ENCODE measurements around the gene NNMT. TPM values are rescaled to one million over a fixed set of nuclear protein-coding genes. Genes with fewer than 3 reads are reported as not detected.
A peak's percentile ranks its signal among the peaks of the same experiment; 100 is the strongest.

Gene NNMT
- total and polyA plus RNA-seq, 2 donors (not counting 3 experiments of a cell fraction or from before 2014, with no cell fraction given), result 330 to 454 TPM

GRCh38 chr11:114282488-114282887 lies 13.7 kb upstream of the NNMT start:
- no TSS peak for BruUV-seq (replicated peaks)
- Histone ChIP-seq H3K9me3 (replicated peaks; ENCODE audit: control insufficient read depth, insufficient read depth, low read length) (no peaks in the 10 kb centered on the region), H3K27me3 (ENCODE audit: control insufficient read depth in 2 of 2, insufficient read depth in 2 of 2, low read length in 2 of 2) (peaks cover 0 to 1% of the 10 kb centered on the region in 2 experiments), H3K4me2 (ENCODE audit: insufficient read depth, low read length) (no peak overlapping the region), H3K4me1 (ENCODE audit: control insufficient read depth, extremely low read depth, insufficient read depth, low read length) (peaks cover 30% of the 10 kb centered on the region), H3K4me3 (replicated peaks in 1 of 3; ENCODE audit: insufficient read depth in 1 of 3, low read depth in 1 of 3, low read length in 3 of 3) (no peak overlapping the region), H3K36me3 (ENCODE audit: control insufficient read depth in 2 of 2, extremely low read depth in 1 of 2, insufficient read depth in 2 of 2, low read length in 2 of 2) (no peaks in the 10 kb centered on the region), H4K20me1 (replicated peaks; ENCODE audit: control insufficient read depth, extremely low read depth, insufficient read depth, low read length) (no peaks in the 10 kb centered on the region), H3K79me2 (ENCODE audit: control insufficient read depth, insufficient read depth, low read length) (no peaks in the 10 kb centered on the region), H3K27ac (ENCODE audit: insufficient read depth, low read depth, low read length) (no peak overlapping the region), H3K9ac (replicated peaks; ENCODE audit: extremely low read depth, insufficient read depth, low read length) (no peak overlapping the region), H3K9me1 (replicated peaks; ENCODE audit: control insufficient read depth, extremely low read depth, insufficient read depth, low read length) (no peaks in the 10 kb centered on the region), H2AFZ (ENCODE audit: low read depth, low read length) (no peak overlapping the region)
- DNase-seq (ENCODE audit: low read depth, low spot score), result no peak
- POLR2A ChIA-PET, result interaction anchor here (1.4 kb wide), 1 partner anchor 8 kb away, joined by 3 read pairs; no protein-coding TSS in a partner anchor
- FAIRE-seq, result no peak
- CTCF ChIA-PET, result interaction anchor here (1.2 to 2.3 kb wide), 3 partner anchors 8 to 62 kb away, joined by 3 to 27 read pairs (median 5); no protein-coding TSS in a partner anchor
- dilution Hi-C loops (cut with MboI; ENCODE audit: extremely low pct_ligation_motif_present, low sequenced_read_pairs), result no loop called here
- intact Hi-C loops (cut with micrococcal nuclease), result loop anchor here (5.0 to 10.0 kb wide), 3 partner anchors 282 to 1222 kb away; partner anchors contain the start of gene CADM1
- TF ChIP-seq EZH2 (IDR thresholded peaks at IDR 0.05; ENCODE audit: borderline replicate concordance, low read depth, low read length, severe bottlenecking) (no peak), JUN (IDR thresholded peaks at IDR 0.05; ENCODE audit: borderline replicate concordance, insufficient read depth, insufficient read length, low read depth) (no peak)

GRCh38 chr11:114283422-114283821 lies 12.8 kb upstream of the NNMT start:
- no peak overlapping the region for H3K4me2 ChIP-seq (ENCODE audit: insufficient read depth, low read length)
- no peak overlapping the region for H3K27ac ChIP-seq (ENCODE audit: insufficient read depth, low read depth, low read length)
- H2AFZ ChIP-seq (ENCODE audit: low read depth, low read length), result no peak overlapping the region
- dilution Hi-C loops (cut with MboI; ENCODE audit: extremely low pct_ligation_motif_present, low sequenced_read_pairs) (no loop called here), intact Hi-C loops (cut with micrococcal nuclease) (loop anchor here (5.0 to 10.0 kb wide), 3 partner anchors 281 to 1221 kb away; partner anchors contain the start of gene CADM1)
- H3K4me3 ChIP-seq (replicated peaks in 1 of 3; ENCODE audit: insufficient read depth in 1 of 3, low read depth in 1 of 3, low read length in 3 of 3), result no peak overlapping the region
- no TSS peak for BruUV-seq (replicated peaks)
- ChIA-PET POLR2A (no interaction called here), CTCF (interaction anchor here (1.2 kb wide), 1 partner anchor 61 kb away, joined by 3 read pairs; no protein-coding TSS in a partner anchor)
- FAIRE-seq (peak; percentile 35), DNase-seq (ENCODE audit: low read depth, low spot score) (no peak)
- TF ChIP-seq FOS (IDR thresholded peaks at IDR 0.05; ENCODE audit: borderline replicate concordance, insufficient read depth, low read length) (no peak), CTCF (IDR thresholded peaks at IDR 0.05; ENCODE audit: extremely low read depth in 1 of 2, insufficient read depth in 1 of 2, low read depth in 1 of 2, low read length in 2 of 2) (no peak), MAX (IDR thresholded peaks at IDR 0.05; ENCODE audit: insufficient read depth, insufficient read length) (no peak), GATA2 (IDR thresholded peaks at IDR 0.05; ENCODE audit: insufficient read depth, insufficient read length, low read depth, low read length) (no peak), POLR2AphosphoS5 (IDR thresholded peaks at IDR 0.05; ENCODE audit: insufficient read depth, low read depth, low read length) (no peak), EZH2 (IDR thresholded peaks at IDR 0.05; ENCODE audit: borderline replicate concordance, low read depth, low read length, severe bottlenecking) (no peak), POLR2A (IDR thresholded peaks at IDR 0.05; ENCODE audit: low read depth, low read length) (no peak), JUN (IDR thresholded peaks at IDR 0.05; ENCODE audit: borderline replicate concordance, insufficient read depth, insufficient read length, low read depth) (no peak), MYC (IDR thresholded peaks at IDR 0.05; ENCODE audit: low read depth, low read length) (no peak)
- no peaks in the 10 kb centered on the region for H3K79me2 ChIP-seq (ENCODE audit: control insufficient read depth, insufficient read depth, low read length)
- H3K9me3 ChIP-seq (replicated peaks; ENCODE audit: control insufficient read depth, insufficient read depth, low read length), result no peaks in the 10 kb centered on the region
- no peaks in the 10 kb centered on the region for H3K36me3 ChIP-seq (ENCODE audit: control insufficient read depth in 2 of 2, extremely low read depth in 1 of 2, insufficient read depth in 2 of 2, low read length in 2 of 2)
- no peak overlapping the region for H3K9ac ChIP-seq (replicated peaks; ENCODE audit: extremely low read depth, insufficient read depth, low read length)
- no peaks in the 10 kb centered on the region for H4K20me1 ChIP-seq (replicated peaks; ENCODE audit: control insufficient read depth, extremely low read depth, insufficient read depth, low read length)
- H3K27me3 ChIP-seq (ENCODE audit: control insufficient read depth in 2 of 2, insufficient read depth in 2 of 2, low read length in 2 of 2), result no peaks in the 10 kb centered on the region
- H3K4me1 ChIP-seq (ENCODE audit: control insufficient read depth, extremely low read depth, insufficient read depth, low read length), result peaks cover 35% of the 10 kb centered on the region
- no peaks in the 10 kb centered on the region for H3K9me1 ChIP-seq (replicated peaks; ENCODE audit: control insufficient read depth, extremely low read depth, insufficient read depth, low read length)

Data from endothelial cell of umbilical vein (primary cell).